HUES48 (cell line): Measurements from ENCODE around the gene SNAPC1.

ENCODE experiments used
- H3K27ac ChIP-seq: one replicate; pipeline ENCODE4 v1.7.0; 2013; ENCODE audit warnings: low read depth, low read length, inconsistent platforms
- H3K27me3 ChIP-seq: 2 replicates; pipeline ENCODE4 v1.6.1; 2013; ENCODE audit warnings: mild to moderate bottlenecking, low read length; ENCODE audit not compliant: control insufficient read depth, insufficient read depth
- H3K36me3 ChIP-seq: 2 replicates; pipeline ENCODE4 v1.6.1; 2013; ENCODE audit warnings: low read length; ENCODE audit not compliant: control insufficient read depth, insufficient read depth
- H3K4me1 ChIP-seq: 2 replicates; pipeline ENCODE4 v1.6.1; 2013; ENCODE audit warnings: mild to moderate bottlenecking, low read length; ENCODE audit not compliant: control insufficient read depth, insufficient read depth
- H3K4me3 ChIP-seq: 2 replicates; pipeline ENCODE4 v1.5.1; 2013; ENCODE audit warnings: mild to moderate bottlenecking, low read depth, low read length
- H3K9ac ChIP-seq: 2 replicates; pipeline ENCODE4 v1.6.1; 2013; ENCODE audit warnings: mild to moderate bottlenecking, low read depth, low read length, moderate library complexity
- H3K9me3 ChIP-seq: 2 replicates; pipeline ENCODE4 v1.6.1; 2013; ENCODE audit warnings: low read length; ENCODE audit not compliant: control insufficient read depth, insufficient read depth

Gene SNAPC1

DNA sequence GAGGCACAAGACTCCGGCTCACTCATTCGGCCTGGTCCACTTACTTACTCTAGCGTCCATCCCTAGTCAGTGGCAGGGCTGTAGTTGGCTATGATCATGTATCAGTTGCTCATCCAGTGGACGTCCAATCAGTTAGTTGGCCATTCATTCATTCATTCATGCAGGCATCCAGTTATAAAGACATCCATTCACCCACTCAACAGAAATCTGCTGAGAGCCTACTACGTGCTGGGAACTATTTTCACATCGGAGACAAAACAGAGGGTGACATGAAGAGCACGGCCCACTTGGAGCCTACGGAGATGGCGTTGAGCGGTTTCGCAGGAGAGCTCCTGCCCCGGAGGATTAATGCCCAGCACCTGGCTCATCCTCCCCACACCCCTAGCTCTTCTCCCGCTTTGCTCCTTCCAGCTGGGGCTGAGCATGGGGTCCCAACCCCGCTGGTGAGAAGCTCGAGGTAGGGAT is 49.7 kb downstream of the SNAPC1 start:
- 0 out of 2 replicates have a peak, but pooled peaks cover 3% of the 10 kb centered on the region for H3K4me1 ChIP-seq
- peak overlapping the region; percentile 79 for H3K4me3 ChIP-seq
- H3K27me3 ChIP-seq, result peaks cover 55% of the 10 kb centered on the region
- H3K36me3 ChIP-seq, result no peaks in the 10 kb centered on the region
- H3K9ac ChIP-seq, result no peak overlapping the region
- no peaks in the 10 kb centered on the region for H3K9me3 ChIP-seq
- no peak overlapping the region for H3K27ac ChIP-seq

DNA sequence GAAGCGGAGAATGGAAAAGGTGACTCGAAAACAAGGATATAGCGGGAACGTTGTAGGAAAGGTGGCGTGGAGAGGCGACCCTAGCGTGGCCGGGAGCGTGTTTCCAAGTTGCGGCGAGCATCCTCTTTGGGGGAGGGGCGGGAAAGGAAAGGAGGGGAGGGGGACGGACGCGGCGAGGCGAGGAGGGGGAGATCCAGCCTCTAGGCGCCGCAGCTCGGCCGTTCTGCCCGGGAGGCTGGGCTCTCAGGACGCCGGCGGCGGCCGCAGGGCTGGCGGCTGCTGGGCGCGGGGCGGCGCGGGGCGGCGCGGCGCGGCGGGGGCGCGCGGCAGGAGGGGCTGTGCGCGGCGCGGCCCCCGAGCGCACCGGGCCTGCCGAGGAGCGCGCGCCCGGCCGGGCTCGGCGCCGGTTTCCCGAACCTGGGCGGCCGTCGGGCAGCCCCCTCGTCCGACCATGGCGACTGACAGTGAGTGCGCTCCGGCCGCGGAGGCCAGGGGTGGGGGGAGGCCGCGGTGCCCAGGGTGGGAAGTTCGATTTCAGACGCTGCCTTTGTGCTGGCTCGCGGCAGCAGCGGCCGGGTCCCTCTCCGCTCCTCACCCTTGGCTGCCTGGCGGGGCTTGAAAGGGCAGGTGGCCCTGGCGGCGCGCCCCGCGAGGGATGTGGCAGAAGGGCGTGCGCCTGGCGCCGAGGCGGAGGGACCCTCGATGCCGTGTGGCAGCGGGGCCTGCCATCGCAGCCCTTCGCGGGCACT is 50.3 kb downstream of the SNAPC1 start, which contains the start of gene SYT16:
TSS of gene SYT16 (plus strand) at position 357 of the 749 bp plus-strand sequence.
- Histone ChIP-seq H3K9me3 (no peaks in the 10 kb centered on the region), H3K36me3 (no peaks in the 10 kb centered on the region), H3K9ac (peak within 1 kb of the TSS; percentile 55), H3K27me3 (peaks cover 55% of the 10 kb centered on the region), H3K4me3 (peak within 1 kb of the TSS; percentile 79), H3K4me1 (0 out of 2 replicates have a peak, but pooled peaks cover 3% of the 10 kb centered on the region), H3K27ac (no peak within 1 kb of the TSS)

DNA sequence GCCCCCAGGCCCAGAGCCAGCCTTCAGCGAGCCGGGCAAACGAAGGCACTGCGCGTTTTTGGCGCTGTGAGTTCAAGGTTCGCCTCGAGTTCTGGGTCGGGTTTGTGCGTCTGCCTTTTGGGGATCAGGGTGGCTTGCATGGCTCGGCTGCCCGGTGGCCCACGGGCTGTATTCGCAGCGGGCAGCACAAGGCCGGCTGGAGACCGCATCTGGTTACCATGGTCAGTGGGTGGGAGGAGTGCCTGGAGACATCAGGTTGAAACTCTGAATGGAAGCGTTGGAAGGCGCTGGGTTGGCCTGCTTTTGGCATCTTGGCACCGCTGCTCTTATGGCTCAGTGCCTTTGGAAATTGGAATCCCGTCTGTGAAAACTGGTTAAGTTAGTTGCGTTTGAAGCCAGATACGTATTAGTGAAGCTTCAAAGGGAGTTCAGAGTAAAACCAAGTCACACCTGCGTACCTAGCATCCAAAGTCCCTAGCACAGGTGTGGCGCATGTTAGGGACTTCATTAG is 50.9 kb downstream of the SNAPC1 start:
- Histone ChIP-seq H3K9me3 (no peaks in the 10 kb centered on the region), H3K27me3 (peaks cover 55% of the 10 kb centered on the region), H3K9ac (peak overlapping the region; percentile 55), H3K4me3 (peak overlapping the region; percentile 79), H3K36me3 (no peaks in the 10 kb centered on the region), H3K27ac (no peak overlapping the region), H3K4me1 (0 out of 2 replicates have a peak, but pooled peaks cover 3% of the 10 kb centered on the region)

DNA sequence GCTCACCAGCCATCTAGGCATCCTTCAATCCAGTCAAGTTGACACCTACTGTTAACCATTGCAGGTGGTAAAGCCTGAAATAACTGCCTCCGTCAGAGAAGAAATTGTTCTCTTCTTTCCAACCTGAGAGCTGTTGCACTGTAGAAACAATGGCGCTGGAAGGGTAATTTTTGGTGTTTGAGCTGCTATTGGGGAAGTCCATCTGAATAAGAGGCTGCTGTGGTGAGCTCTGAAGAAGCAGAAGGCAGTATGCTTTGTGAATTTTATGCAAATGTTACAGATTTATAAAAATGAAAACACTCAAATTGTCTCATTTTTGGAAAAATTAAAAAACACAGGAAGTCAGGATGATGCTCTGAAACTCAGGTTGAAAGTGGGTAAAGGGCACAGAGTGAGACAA is 60.2 kb downstream of the SNAPC1 start:
- no peak overlapping the region for H3K4me3 ChIP-seq
- no peaks in the 10 kb centered on the region for H3K27me3 ChIP-seq
- no peaks in the 10 kb centered on the region for H3K36me3 ChIP-seq
- H3K9me3 ChIP-seq, result no peaks in the 10 kb centered on the region
- no peak overlapping the region for H3K27ac ChIP-seq
- no peaks in the 10 kb centered on the region for H3K4me1 ChIP-seq
- no peak overlapping the region for H3K9ac ChIP-seq

DNA sequence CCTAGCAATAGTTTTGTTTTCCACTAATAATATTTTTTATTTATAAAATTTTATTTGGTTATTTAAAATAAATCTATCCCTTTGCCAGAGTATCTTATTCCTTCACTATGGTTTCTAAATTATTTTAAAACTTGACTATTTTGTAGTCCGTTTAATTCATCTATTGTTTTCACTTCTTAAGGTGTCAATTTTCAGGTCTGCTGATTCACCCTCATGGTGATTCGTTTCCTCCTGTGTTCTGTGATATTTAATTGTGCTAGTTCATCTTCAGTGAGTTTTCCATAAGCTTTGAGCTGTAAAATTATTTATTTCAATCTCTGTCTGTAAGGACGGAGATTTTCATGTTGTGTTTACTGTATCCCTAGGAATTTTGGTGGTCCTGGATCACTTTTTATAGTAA is 70.6 kb downstream of the SNAPC1 start:
- no peak overlapping the region for H3K4me3 ChIP-seq
- no peak overlapping the region for H3K27ac ChIP-seq

DNA sequence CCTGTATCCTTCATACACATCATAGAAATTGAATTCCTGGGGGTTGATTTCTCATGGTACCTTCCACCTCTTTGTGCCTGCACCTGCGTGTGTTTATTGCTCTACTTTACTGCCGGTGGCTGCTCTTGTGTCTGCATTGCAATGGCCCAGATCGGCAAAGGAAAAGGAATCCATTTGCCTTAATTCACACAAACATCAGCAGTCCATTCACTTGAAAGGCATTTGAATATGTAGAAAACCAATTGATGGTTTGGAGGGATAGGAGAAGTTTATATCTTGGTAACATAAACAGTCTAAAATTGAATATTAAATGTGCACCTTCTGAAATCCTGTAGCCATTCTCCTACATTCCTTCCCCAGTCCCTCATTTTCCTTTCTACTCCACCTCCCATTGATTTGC is 74.0 kb downstream of the SNAPC1 start:
- Histone ChIP-seq H3K27ac (no peak overlapping the region), H3K4me1 (peaks cover 13% of the 10 kb centered on the region), H3K9me3 (no peaks in the 10 kb centered on the region), H3K9ac (no peak overlapping the region), H3K36me3 (no peaks in the 10 kb centered on the region), H3K27me3 (no peaks in the 10 kb centered on the region), H3K4me3 (no peak overlapping the region)

More for the DNA sequence above, 70.6 kb downstream of the SNAPC1 start:
- Histone ChIP-seq H3K9me3 (no peaks in the 10 kb centered on the region), H3K27me3 (no peaks in the 10 kb centered on the region), H3K4me1 (peaks cover 13% of the 10 kb centered on the region), H3K9ac (no peak overlapping the region), H3K36me3 (no peaks in the 10 kb centered on the region)

DNA sequence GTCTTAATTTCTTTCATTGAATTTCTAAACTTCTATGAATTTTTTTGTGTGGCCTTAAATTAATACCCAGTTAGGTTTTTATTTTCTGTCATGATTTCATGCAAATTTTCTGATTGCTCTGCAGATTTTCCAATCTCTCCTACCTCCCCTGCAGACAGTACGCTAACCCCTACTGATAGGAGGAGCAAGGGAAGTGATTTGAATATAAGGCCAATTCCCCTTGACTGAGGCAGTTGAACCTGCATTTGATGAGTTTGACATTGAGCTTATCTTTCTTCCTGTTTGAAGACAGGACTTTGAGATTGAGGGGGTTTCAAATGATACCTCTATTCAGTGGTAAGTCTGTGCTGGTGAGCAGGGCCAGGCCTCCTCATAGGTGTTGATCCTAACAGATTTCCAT is 74.6 kb downstream of the SNAPC1 start:
- Histone ChIP-seq H3K27ac (no peak overlapping the region), H3K9me3 (no peaks in the 10 kb centered on the region), H3K9ac (no peak overlapping the region), H3K4me3 (no peak overlapping the region), H3K36me3 (no peaks in the 10 kb centered on the region), H3K27me3 (no peaks in the 10 kb centered on the region), H3K4me1 (peaks cover 13% of the 10 kb centered on the region)

DNA sequence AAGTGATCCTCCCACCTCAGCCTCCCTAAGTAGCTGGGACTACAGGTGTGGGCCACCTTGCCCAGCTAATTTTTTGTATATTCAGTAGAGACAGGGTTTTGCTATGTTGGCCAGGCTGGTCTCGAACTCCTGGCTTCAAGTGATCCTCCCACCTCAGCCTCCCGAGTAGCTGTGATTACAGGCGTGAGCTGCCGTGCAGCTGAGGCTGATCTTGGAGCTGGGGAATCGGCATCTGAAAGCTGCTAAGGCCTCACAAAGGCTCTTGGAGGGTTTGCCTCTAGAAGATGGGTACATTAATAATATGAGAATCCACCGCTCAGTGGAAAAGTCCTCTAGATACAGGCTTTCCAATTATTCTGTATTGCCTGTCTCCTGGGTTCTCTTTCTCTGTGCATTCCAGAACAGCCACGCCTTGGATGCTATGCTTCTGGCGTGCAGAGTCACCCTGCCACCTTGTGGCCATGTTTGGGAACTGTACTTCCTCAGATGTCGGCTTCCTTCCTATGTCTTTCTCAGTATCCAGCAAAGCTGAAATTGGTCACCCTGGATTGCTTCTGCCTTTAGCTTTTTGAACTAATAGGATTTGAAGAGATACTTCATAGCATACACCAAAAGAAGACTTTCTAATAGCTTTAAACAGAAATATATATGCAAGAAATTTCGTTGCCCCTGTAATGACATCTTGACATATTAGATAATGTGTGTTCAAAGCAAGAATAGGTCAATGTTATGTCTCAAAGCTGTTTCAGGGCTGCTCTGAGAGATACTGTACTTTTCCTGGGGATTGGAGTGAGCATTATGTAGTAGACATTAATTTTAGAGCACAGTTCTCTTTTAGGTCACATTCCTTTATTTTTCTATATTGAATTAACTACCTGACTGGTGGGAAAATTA is 75.4 kb downstream of the SNAPC1 start:
- Histone ChIP-seq H3K4me3 (no peak overlapping the region), H3K27ac (no peak overlapping the region)

DNA sequence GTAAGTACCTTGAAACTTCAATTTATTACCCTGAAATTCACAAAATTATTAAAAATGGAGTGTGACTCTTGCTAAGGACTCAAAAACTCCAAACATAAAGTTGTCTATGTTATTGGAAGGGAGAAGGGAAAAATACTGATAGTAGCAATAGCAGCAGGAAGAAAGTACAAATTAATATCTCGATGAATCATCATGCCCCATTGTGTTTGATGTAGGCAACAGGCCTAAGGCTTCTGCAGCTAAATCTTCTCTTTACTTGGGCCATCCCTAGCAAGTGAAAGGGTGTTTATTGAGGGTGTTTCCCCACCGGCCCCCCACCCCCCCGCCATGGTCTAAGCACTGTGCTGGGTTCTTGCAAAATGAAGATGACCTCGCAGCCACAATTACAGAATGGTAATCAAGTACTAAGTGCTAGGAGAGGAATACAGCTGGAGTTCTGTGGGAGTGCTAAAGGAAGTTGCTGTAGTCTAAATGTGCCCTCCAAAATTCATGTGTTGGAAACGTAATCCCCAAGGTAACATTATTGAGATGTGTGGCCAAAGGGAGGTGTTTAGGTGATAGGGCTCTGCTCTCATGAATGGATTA is 76.5 kb downstream of the SNAPC1 start:
- Histone ChIP-seq H3K9ac (no peak overlapping the region), H3K27ac (no peak overlapping the region)

More for the DNA sequence above, 75.4 kb downstream of the SNAPC1 start:
- Histone ChIP-seq H3K9ac (no peak overlapping the region), H3K4me1 (peaks cover 13% of the 10 kb centered on the region), H3K36me3 (no peaks in the 10 kb centered on the region), H3K27me3 (no peaks in the 10 kb centered on the region), H3K9me3 (no peaks in the 10 kb centered on the region)

DNA sequence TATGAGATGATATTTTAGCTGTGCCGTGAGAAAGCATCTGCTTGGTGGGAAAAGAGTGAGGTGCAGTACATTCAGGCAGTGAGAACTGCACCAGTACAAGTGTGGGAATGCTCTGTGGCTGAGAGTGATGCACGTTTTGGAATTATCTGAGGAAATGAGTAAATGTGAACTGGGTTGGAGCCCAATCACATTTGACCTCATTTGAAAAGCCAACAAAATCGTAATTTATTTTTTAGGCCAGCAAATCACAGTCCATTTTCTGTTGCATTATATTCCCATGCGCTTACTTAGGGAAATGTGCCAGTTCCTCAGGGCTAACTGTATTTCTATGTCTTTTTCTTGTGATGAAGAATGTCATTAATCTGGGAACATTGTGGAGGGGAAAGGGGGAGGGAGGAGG is 77.3 kb downstream of the SNAPC1 start:
- Histone ChIP-seq H3K27ac (no peak overlapping the region), H3K9me3 (no peaks in the 10 kb centered on the region), H3K9ac (no peak overlapping the region), H3K4me3 (no peak overlapping the region), H3K4me1 (peaks cover 13% of the 10 kb centered on the region), H3K36me3 (no peaks in the 10 kb centered on the region), H3K27me3 (no peaks in the 10 kb centered on the region)

More for the DNA sequence above, 76.5 kb downstream of the SNAPC1 start:
- no peaks in the 10 kb centered on the region for H3K36me3 ChIP-seq
- H3K4me3 ChIP-seq, result no peak overlapping the region
- H3K4me1 ChIP-seq, result peaks cover 13% of the 10 kb centered on the region
- H3K27me3 ChIP-seq, result no peaks in the 10 kb centered on the region
- H3K9me3 ChIP-seq, result no peaks in the 10 kb centered on the region
